ENCODE measurements around the gene UCP3.

UCP3 gene, protein sequence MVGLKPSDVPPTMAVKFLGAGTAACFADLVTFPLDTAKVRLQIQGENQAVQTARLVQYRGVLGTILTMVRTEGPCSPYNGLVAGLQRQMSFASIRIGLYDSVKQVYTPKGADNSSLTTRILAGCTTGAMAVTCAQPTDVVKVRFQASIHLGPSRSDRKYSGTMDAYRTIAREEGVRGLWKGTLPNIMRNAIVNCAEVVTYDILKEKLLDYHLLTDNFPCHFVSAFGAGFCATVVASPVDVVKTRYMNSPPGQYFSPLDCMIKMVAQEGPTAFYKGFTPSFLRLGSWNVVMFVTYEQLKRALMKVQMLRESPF

GRCh38 chr11:74008373-74009229, at the start of gene UCP3:
TSS of gene UCP3 (minus strand) at chr11:74009085. CDS start at chr11:74007042, 2,043 bp downstream.
- peak; percentile 57 for DNase-seq

- no peak for DNase-seq
Observed at GRCh38 chr11:74057249-74058151, 48.6 kb upstream of the UCP3 start.

DNA sequence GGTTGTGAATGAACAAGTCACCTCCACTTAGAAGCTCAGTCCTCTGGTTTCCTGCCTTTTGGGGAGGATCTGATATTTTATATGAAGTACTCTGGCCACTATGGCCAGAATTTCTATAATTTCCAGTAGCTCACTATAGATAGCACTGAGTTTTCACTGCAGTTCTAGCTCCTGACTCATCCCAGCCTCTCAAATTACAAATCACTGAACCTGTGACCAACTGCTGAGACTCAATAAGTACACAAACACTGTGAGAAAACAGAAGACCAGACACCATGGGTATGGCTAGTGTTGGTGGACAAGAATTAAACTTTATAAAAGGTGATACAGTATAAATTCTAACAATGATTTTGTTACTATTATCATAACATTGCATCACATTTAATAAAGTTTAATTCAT, 47.1 kb upstream of the UCP3 start:
- peak; percentile 17 for DNase-seq

- no peak for DNase-seq
Observed at GRCh38 chr11:74050465-74050864, 41.6 kb upstream of the UCP3 start.

DNA sequence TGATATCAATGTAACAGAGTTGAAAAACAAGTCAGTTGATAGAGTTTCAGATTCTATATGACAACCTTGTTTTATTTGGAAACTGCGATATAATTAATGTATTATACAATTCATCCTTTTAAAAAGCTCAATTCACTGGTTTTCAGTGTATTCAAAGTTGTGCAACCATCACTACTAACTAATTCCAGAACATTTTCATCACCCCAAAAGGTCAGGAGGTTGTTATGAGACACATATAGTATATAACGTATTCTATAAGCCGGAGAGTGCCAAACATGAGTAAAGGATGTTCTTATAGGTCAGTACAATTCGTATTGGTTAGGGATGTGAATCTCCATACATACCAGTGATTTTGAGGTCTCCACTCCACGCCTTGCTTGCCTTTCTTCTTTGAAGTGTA, 40.1 kb upstream of the UCP3 start:
- no peak for DNase-seq

DNA sequence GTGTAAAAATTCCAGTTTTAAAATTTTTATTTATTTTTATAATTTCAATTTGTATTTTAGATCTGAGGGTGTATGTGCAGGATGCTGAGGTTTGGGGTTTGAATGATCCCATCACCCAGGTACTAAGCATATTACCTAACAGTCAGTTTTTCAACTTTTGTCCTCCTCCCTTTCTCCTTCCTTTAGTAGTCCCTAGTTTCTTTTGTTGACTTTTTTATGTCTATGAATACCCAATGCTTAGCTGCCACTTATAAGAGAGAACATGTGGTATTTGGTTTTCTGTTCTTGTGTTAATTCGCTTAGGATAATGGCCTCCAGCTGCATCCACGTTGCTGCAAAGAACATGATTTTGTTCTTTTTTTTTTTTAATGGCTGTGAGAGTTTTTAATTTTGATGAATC, 35.7 kb upstream of the UCP3 start:
- DNase-seq: no peak

- no peak for DNase-seq
Observed at GRCh38 chr11:74043450-74043849, 34.6 kb upstream of the UCP3 start.

GRCh38 chr11:74037309-74037708, 28.4 kb upstream of the UCP3 start:
- DNase-seq: no peak

DNA sequence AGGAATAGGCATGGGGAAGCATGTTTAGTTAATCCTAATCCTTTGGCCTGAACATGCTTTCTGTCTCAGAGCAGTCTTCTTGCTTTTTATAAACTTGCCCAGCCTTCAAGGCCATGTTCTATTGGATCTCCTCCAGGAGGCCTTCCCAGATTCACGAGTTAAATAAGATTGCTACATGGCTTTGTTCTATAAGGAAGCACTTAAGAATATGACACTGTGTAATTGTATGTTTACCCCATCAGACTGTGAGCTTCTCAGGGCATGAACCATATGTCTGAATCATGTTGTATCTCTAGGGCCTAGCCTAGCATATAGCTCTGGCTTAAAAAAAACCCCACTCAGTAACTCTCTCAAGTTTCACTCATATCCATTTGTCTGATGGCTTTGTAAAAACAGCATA, 26.4 kb upstream of the UCP3 start:
- no peak for DNase-seq

GRCh38 chr11:74033046-74033445, 24.2 kb upstream of the UCP3 start:
- DNase-seq: no peak

DNA sequence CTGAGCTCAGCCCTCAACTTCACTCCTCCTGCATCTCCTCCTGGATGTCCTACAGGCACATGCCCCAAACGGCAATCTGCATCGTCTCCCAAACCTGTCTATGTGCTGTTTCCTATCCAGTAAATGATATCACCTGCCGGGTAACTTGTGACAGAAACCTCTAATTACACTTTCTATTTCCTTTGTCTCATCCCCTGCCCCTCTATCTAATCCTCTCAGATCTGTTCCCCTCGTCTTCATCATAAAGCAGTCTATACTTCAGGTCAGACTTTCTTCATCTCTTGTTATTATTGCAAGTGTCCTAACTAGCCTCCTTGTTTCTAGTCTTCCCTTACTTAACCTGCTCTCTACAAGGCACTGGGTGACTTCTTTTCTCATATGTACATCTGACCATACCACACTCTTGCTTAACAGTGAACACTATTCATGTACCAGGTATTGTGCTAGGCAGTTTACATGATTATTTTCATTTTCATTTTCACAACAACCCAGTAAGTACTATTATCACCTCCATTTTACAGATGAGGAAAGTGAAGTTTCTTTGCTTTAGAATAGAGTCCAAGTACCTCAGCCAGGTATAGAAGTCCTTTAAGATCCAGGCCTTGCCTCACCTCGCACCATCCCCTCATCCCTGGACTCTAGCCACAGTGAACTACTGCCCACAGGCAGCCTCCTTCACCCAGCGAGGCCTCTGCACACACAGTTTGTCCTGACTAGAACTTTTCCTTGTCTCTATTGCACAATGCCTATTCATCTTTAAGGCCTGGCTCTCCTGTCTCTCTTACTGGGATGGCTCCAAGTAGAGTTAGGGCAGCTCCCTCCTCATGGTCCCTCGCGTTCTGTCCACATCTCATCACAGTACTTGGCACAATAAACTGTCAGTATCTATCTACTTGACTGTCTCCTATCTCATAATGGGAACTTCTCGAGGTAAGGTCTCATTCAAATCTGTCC, 22.1 kb upstream of the UCP3 start:
- DNase-seq: no peak

GRCh38 chr11:74025467-74026166, 16.7 kb upstream of the UCP3 start:
- no peak for DNase-seq

- no peak for DNase-seq
Observed at GRCh38 chr11:74024261-74025029, 15.6 kb upstream of the UCP3 start.

- DNase-seq: no peak
Observed at GRCh38 chr11:74023276-74023675, 14.4 kb upstream of the UCP3 start.

DNA sequence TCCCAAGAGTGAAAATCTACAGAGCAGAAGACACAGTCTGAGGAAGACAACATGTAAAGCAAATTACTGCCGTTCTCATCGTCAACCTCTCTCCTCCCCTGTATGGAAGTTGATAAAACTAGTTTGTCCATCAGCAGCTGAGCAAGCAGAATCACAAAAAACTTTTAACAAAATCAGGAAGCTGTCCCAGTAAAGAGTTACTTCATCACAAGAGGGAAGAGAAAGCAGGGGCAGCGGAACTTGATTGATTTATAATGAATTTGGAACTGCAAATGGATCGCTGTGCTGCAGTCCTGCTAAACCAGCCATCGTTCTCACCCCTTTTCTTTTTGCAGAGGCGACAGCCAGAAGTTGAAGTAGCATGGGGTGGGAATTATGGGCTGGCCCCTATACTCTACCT, 13.7 kb upstream of the UCP3 start:
- no peak for DNase-seq

DNA sequence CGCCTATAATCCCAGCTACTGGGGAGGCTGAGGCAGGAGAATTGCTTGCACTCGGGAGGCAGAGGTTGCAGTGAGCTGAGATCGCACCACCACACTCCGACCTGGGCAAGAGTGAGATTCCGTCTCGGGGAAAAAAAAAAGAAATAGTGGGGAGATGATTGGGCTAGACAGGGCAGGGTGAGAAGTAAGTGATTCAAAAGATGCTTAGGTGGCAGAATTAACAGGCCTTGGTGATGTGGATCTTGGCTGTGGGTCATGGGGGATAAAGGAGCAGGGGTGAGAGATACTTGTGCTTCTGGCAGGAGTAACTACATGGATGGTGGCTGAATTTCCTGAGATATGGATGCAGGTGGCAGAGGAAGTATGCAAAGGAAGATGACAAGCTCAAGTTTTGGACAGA, 13.1 kb upstream of the UCP3 start:
- DNase-seq: no peak

DNA sequence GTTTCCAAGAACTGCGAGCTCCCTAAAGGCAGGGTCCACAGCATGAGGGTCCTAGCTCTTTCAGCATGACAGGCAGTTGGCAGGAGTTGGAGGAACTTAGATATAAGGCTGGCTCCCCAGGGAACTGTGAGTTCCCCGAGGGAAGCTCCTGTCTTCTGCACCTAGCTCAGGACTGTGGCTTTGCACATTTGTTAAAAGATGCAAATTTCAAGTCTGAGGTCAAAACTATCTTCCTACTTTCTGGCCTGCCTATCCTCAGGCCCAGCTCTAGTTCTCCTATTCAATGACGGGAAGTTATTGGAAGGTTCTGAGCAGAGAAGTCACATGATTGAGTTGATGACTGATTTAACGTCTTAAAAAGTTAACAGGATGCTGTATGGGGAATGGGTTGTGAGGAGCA, 11.7 kb upstream of the UCP3 start:
- DNase-seq: no peak

DNA sequence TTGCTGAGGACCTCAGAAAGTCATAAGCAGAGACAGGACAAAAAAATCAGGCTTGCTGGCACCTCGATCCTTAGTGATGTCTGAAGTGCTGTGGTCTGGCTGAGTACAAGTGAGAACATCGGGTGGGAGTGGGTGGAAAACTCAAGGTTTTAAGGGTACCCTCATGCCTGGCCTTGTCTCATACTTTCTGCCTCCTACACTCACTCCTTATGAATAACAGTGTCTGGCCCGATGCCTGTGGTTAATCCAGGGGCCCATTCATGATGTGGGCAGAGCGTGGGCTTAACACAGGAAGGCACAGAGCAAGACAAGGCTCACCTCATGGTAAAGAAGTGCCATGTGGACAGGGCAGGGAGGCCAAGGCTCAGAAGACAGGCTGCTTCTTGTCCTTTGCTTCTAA, 11.0 kb upstream of the UCP3 start:
- no peak for DNase-seq

- DNase-seq: no peak
Observed at GRCh38 chr11:74019104-74019738, 10.3 kb upstream of the UCP3 start.
